Measurements from ENCODE around the gene SAP30L. TPM values are rescaled to one million over a fixed set of nuclear protein-coding genes. Genes with fewer than 3 reads are reported as not detected.
A peak's percentile ranks its signal among the peaks of the same experiment; 100 is the strongest.

The SAP30L gene, protein sequence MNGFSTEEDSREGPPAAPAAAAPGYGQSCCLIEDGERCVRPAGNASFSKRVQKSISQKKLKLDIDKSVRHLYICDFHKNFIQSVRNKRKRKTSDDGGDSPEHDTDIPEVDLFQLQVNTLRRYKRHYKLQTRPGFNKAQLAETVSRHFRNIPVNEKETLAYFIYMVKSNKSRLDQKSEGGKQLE
- 10 to 100 TPM; 27.7 to 40.3 TPM for total RNA-seq
- polyA plus RNA-seq (2013, experiment 1 of 2) = 43.4 TPM
- polyA plus RNA-seq (2013, experiment 2 of 2) = 44.9 TPM
- long read RNA-seq, experiment 1, full-length matches to known transcripts = 2 of 7 reads
- long read RNA-seq, experiment 1, partial matches to known transcripts = 0 of 7 reads
- long read RNA-seq, experiment 1, other reads (novel, unspliced or antisense) = 5 of 7 reads
- long read RNA-seq, experiment 2, full-length matches to known transcripts = 25 of 33 reads
- long read RNA-seq, experiment 2, partial matches to known transcripts = 0 of 33 reads
- long read RNA-seq, experiment 2, other reads (novel, unspliced or antisense) = 8 of 33 reads
- long read RNA-seq, experiment 3, partial matches to known transcripts = 0 of 5 reads
- long read RNA-seq, experiment 3, other reads (novel, unspliced or antisense) = 5 of 5 reads
- long read RNA-seq, experiment 4 = 0 reads

DNA sequence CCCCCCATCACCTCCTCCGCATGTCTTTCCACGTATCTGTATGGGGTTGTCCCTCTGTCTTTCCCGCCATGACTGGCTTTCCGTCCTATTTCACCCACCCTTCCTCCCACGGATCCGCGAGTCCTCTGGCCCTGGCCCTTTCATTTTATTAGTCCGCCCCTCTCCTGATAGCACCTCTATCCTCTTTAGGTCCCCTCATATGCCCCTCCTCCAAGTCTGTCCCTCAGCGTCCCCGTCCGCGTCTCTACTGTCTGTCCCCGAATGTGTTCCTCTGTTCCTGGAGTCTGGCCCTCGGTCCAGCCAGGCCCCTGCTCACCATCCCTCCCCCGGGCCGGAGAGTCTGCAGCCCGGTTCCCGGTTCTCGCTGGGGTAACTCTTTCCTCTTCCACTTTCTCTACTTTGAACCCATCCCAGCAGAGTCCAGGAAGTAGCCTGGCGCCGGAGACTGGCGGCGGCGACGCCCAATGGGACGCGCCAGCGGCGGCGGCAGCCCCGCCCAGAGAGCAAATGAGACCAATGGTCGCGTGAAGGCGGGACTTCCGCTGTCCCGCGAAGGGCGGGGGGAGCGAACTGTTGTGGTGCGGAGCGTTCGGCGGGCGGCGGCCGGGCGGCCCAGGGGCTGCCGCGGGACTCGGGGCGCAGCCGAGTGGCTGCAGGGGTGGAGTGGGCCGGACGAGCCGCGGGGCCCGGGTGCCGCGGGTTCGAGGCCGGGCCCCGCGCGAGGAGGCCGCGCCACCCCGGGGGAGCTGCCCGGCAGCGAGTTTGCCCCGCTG, at the start of gene SAP30L:
Gene SAP30L (plus strand): TSS at position 576 of the 773 bp plus-strand sequence. CDS start 608 bp downstream, outside the sequence.
- H3K27ac ChIP-seq (ENCODE audit: low read depth, low read length) = no peak within 1 kb of the TSS
- Mint-ChIP-seq H3K27ac (peak within 1 kb of the TSS; percentile 13), H3K36me3 (ENCODE audit: low read depth) (peaks cover 12% of the 10 kb centered on the region)

DNA sequence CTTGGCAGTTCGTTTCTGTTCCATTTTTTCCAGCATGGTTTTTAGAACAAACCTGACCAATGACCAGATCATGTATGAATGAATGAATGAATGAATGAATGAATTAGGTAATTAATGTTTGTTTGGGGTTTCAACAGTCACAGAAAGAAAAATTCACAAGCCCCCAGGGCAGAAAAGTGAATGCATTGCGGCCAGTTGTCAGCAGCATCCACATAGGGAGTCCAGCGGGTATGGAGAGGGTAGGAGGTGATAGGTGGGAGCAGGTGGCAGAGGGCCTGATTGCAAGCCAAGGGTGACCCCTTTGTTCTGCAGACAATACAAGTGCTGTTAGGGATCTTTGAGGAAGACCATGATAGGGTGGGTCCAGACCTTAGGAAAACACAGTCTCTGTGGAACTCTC, 49.7 kb upstream of the SAP30L start:
- DNase-seq = no peak
- Mint-ChIP-seq H3K36me3 (ENCODE audit: low read depth) (peaks cover 20% of the 10 kb centered on the region), H3K4me3 (no peak overlapping the region), H3K27me3 (ENCODE audit: insufficient read depth) (peaks cover 12% of the 10 kb centered on the region), H3K27ac (no peak overlapping the region), H3K4me1 (no peaks in the 10 kb centered on the region), H3K9me3 (no peaks in the 10 kb centered on the region)
- WGBS, 2 experiments (ENCODE audit: insufficient coverage in 1 of 2, insufficient read length in 1 of 2) = 80 to 93% methylated on average over 1 to 3 of the region's 3 CpGs
- H3K4me1 ChIP-seq (ENCODE audit: control insufficient read depth, insufficient read depth, low read length) = no peaks in the 10 kb centered on the region
- H3K9ac ChIP-seq (ENCODE audit: extremely low read depth, low read length, poor library complexity, severe bottlenecking) = no peak overlapping the region
- no peaks in the 10 kb centered on the region for H3K9me3 ChIP-seq (ENCODE audit: control insufficient read depth, low read length)
- TF ChIP-seq, protein P1, sequence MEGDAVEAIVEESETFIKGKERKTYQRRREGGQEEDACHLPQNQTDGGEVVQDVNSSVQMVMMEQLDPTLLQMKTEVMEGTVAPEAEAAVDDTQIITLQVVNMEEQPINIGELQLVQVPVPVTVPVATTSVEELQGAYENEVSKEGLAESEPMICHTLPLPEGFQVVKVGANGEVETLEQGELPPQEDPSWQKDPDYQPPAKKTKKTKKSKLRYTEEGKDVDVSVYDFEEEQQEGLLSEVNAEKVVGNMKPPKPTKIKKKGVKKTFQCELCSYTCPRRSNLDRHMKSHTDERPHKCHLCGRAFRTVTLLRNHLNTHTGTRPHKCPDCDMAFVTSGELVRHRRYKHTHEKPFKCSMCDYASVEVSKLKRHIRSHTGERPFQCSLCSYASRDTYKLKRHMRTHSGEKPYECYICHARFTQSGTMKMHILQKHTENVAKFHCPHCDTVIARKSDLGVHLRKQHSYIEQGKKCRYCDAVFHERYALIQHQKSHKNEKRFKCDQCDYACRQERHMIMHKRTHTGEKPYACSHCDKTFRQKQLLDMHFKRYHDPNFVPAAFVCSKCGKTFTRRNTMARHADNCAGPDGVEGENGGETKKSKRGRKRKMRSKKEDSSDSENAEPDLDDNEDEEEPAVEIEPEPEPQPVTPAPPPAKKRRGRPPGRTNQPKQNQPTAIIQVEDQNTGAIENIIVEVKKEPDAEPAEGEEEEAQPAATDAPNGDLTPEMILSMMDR (conservative IDR thresholded peaks at IDR 0.05) = no peak
- no peak overlapping the region for H3K4me3 ChIP-seq (ENCODE audit: low read length)
- H3K27me3 ChIP-seq (ENCODE audit: control insufficient read depth, insufficient read depth, low read length, poor library complexity, severe bottlenecking) = no peaks in the 10 kb centered on the region
- H3K27ac ChIP-seq (ENCODE audit: low read depth, low read length) = no peak overlapping the region
- H3K36me3 ChIP-seq (ENCODE audit: control insufficient read depth, insufficient read depth, low read length) = peaks cover 46% of the 10 kb centered on the region

More for the DNA sequence above, at the start of gene SAP30L:
- no peaks in the 10 kb centered on the region for H3K9me3 ChIP-seq (ENCODE audit: control insufficient read depth, low read length)
- H3K27me3 ChIP-seq (ENCODE audit: control insufficient read depth, insufficient read depth, low read length, poor library complexity, severe bottlenecking) = no peaks in the 10 kb centered on the region
- peaks cover 11% of the 10 kb centered on the region for H3K36me3 ChIP-seq (ENCODE audit: control insufficient read depth, insufficient read depth, low read length)
- H3K4me1 ChIP-seq (ENCODE audit: control insufficient read depth, insufficient read depth, low read length) = peaks cover 3% of the 10 kb centered on the region
- DNase-seq = peak; percentile 99
- Mint-ChIP-seq H3K4me1 (peaks cover 10% of the 10 kb centered on the region), H3K4me3 (peak within 1 kb of the TSS; percentile 89), H3K9me3 (no peaks in the 10 kb centered on the region), H3K27me3 (ENCODE audit: insufficient read depth) (peaks cover 3% of the 10 kb centered on the region)
- H3K4me3 ChIP-seq (ENCODE audit: low read length) = peak within 1 kb of the TSS; percentile 97
- TF ChIP-seq, protein P1 (conservative IDR thresholded peaks at IDR 0.05) = no peak
- peak within 1 kb of the TSS; percentile 17 for H3K9ac ChIP-seq (ENCODE audit: extremely low read depth, low read length, poor library complexity, severe bottlenecking)
- WGBS, 2 experiments (ENCODE audit: insufficient coverage in 1 of 2, insufficient read length in 1 of 2) = 0% methylated on average over 13 to 70 of the region's 70 CpGs

DNA sequence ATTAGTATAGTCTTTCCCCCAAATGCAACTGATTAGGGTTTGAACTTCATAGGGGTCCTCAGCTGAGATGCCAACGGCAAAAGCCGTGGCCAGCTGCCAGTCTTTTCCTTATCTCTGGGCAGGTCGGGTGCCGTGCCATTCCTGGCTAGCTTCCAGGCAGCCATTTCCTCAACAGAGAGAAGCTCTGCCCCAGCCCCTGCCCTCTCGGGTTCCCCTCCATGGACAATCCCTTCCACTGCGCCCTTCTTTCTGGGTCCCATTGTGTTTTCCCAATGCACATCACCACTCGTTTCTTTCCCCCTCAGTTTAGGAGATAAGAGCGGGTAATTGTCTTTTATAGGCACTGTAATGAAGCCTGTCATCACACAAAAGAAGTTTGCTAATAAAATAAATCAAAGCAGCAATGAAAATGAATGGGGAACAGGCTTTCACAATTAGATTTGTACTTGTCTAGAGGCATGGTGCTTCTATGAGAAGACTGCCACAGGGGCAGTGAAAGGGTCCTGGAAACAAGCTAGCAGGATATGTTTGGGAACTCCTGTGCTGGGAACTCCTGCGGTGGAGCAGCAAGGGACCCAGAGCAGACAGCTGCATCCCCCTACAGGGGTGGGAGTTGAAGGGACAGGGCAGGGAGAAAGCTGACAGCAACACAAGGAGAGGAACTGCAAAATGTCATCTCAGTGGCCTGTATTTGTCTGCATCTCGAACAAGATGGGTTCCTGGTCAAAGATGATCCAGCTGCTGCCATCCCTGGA, 48.0 kb upstream of the SAP30L start:
- H3K9me3 Mint-ChIP-seq = no peaks in the 10 kb centered on the region
- 97% methylated on average over 7 to 10 of the region's 10 CpGs for WGBS, 2 experiments (ENCODE audit: insufficient coverage in 1 of 2, insufficient read length in 1 of 2)
- TF ChIP-seq, protein P1 (conservative IDR thresholded peaks at IDR 0.05) = no peak

More for the DNA sequence above, 48.0 kb upstream of the SAP30L start:
- Histone ChIP-seq H3K36me3 (ENCODE audit: control insufficient read depth, insufficient read depth, low read length) (peaks cover 32% of the 10 kb centered on the region), H3K27me3 (ENCODE audit: control insufficient read depth, insufficient read depth, low read length, poor library complexity, severe bottlenecking) (no peaks in the 10 kb centered on the region), H3K9me3 (ENCODE audit: control insufficient read depth, low read length) (no peaks in the 10 kb centered on the region), H3K4me1 (ENCODE audit: control insufficient read depth, insufficient read depth, low read length) (no peaks in the 10 kb centered on the region), H3K9ac (ENCODE audit: extremely low read depth, low read length, poor library complexity, severe bottlenecking) (no peak overlapping the region), H3K4me3 (ENCODE audit: low read length) (no peak overlapping the region), H3K27ac (ENCODE audit: low read depth, low read length) (no peak overlapping the region)
- DNase-seq = no peak
- Mint-ChIP-seq H3K27ac (no peak overlapping the region), H3K36me3 (ENCODE audit: low read depth) (peaks cover 5% of the 10 kb centered on the region), H3K27me3 (ENCODE audit: insufficient read depth) (peaks cover 27% of the 10 kb centered on the region), H3K4me3 (no peak overlapping the region), H3K4me1 (no peaks in the 10 kb centered on the region)
